Measurements from ENCODE around the gene MFSD12.

GRCh38 chr19:3516675-3517207 is 40.6 kb downstream of the MFSD12 start:
- no peak for TF ChIP-seq CTCF (IDR thresholded peaks at IDR 0.05)
- no peak for TF ChIP-seq POLR2A (IDR thresholded peaks at IDR 0.05)

Measured in gastroesophageal sphincter (tissue), 3 donors.